Astrocyte of the spinal cord (primary cell): ENCODE results near the gene PPIL6.

Experiments used
- DNase-seq: peaks from one replicate; pipeline ENCODE4 v3.0.0; 2011; ENCODE audit warnings: low read depth, low spot score
- H3K4me3 ChIP-seq: 2 replicates; pipeline ENCODE4 v1.5.1; 2011; ENCODE audit warnings: low read depth, mild to moderate bottlenecking, low read length, moderate library complexity
- in situ Hi-C: cut with HindIII; loops from 2 replicates; pipeline ENCODE4 v1.10.0; 2017; ENCODE audit warnings: low sequenced_read_pairs
- TF ChIP-seq, protein P1 (sequence below): IDR thresholded peaks from 2 replicates; pipeline ENCODE4 v1.5.1; 2012; ENCODE audit warnings: low read depth, mild to moderate bottlenecking, low read length, inconsistent platforms

The PPIL6 gene

DNA sequence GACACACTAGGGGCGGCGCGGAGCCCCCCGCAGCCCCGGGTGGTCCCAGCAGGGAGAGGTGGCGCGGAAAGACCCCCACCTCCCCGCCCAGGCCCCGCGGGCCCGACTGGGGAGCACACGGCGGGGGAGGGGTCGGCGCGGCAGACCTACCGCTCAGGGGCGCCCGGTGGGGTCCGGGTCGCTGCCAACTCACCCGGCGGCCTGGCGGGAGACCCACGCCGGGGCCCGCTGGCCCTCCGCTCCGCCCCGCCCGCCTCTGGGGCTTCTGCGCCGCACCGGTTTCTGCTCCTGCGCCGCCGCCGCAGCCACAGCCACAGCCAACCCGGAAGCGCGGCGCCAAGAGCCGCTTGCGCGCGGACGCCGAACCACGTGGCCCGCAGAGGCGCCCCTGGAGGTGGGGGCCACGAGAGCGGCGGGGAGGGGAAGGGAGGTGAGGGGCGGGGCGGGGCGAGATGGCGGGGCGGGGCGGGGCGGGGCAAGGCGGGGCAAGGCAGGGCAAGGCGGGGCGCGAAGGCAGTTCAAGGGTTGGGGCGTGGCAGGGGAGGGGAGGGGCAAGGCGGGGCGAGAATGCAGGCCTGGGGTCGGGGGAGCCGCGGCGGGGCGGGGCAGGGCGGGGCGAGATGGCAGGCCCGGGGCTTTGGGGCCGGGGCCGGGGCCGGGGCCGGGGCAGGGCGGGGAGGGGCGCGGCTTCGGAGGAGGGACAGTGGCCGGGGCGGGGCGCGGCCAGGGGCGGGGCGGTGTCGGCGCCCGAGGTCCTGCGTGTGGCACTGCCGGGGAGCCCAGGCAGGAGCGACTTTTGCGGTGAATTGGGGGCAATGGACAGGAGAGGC is 42.7 kb upstream of the PPIL6 start, which contains the start of gene ZBTB24:
TSS of gene ZBTB24 (minus strand) at position 315 of the 830 bp plus-strand sequence. CDS start 1,193 bp downstream, outside the sequence.
- in situ Hi-C loops, result no loop called here
- DNase-seq, result peak; percentile 89
- peak within 1 kb of the TSS; percentile 71 for H3K4me3 ChIP-seq
- TF ChIP-seq, protein P1, sequence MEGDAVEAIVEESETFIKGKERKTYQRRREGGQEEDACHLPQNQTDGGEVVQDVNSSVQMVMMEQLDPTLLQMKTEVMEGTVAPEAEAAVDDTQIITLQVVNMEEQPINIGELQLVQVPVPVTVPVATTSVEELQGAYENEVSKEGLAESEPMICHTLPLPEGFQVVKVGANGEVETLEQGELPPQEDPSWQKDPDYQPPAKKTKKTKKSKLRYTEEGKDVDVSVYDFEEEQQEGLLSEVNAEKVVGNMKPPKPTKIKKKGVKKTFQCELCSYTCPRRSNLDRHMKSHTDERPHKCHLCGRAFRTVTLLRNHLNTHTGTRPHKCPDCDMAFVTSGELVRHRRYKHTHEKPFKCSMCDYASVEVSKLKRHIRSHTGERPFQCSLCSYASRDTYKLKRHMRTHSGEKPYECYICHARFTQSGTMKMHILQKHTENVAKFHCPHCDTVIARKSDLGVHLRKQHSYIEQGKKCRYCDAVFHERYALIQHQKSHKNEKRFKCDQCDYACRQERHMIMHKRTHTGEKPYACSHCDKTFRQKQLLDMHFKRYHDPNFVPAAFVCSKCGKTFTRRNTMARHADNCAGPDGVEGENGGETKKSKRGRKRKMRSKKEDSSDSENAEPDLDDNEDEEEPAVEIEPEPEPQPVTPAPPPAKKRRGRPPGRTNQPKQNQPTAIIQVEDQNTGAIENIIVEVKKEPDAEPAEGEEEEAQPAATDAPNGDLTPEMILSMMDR, result no peak

DNA sequence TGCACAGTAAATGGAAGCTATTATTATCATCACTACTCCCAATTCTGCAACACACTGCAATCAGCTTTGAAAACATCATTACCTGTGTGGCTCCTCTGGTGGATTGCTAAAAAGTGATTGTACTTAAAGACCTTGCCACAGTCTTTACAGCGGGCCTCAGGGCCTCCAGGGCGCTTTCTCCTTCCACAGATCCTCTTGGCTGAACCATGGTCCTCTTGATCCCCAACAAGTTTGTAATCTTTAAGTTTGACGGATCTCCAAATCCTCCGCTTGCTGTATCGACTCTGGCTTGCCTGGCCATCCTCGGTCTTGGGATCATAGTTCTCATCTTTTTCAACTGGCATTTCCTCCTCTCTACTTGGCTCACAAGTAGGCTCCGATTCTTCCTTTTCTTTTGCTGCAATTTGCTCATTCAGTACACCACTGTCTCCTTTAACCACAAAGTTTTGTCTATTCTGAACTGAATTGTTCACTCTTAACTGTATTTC is 40.6 kb upstream of the PPIL6 start:
- H3K4me3 ChIP-seq, result no peak overlapping the region
- TF ChIP-seq, protein P1, result no peak
- in situ Hi-C loops, result no loop called here
- no peak for DNase-seq

DNA sequence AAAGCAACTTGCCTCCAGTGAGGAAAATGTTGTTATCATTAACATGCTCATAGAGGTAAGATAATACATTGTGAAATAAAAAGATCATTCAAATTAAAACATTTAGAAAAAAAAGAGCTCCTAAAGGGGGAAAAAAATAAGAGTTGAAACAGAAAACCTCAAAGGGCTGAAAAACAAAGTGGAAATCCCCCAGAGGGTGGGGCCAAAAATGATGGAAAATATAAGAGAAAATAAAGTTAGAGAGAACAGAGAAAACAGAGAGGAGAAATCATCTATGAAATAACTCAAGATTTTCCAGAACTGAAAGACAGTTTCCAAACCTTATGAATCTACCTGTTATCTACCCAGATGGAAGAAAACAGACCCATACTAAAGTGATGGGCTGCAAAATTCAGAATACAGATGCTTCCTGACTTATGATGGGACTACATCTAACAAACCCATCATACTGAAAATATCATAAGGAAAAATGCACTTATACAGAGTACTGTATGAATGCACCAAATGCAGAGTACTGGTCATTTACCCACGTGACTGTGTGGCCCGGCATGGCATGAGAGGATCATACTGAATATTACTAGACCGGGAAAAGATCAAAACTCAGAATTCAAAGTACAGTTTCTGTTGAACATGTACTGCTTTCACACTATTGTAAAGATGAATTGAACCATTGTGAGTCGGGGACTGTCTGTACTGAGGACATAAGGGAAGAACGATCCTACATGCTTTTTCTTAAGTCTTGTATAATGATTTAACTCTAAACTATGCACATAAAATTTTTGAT is 38.6 kb upstream of the PPIL6 start:
- TF ChIP-seq, protein P1, result no peak
- in situ Hi-C loops, result no loop called here
- H3K4me3 ChIP-seq, result no peak overlapping the region
- DNase-seq, result no peak

DNA sequence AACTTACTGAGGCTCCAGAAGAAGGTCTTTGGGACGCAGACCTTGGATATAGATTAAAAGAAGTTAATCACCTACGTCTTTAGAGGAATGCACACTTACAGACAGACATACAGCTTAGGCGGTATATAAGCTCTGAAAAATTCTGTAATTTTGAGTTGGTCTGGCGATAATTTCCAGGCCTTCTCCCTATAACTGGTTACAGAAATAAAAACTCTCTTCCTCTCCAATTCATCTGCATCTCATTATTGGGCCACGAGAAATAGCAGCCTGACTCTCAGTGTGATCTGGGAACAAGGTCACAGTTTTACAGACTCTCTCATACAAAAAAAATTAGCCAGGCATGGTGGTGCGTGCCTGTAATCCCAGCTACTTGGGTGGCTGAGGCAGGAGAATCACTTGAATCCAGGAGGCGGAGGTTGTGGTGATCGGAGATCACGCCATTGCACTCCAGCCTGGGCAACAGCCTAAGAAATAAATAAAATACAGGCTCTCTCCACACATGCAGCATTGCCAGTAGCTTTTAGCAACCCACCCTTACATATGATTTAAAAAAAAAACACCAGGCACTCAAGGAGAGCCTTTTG is 37.9 kb upstream of the PPIL6 start:
- in situ Hi-C loops, result no loop called here
- no peak for DNase-seq
- TF ChIP-seq, protein P1, result no peak
- H3K4me3 ChIP-seq, result no peak overlapping the region

DNA sequence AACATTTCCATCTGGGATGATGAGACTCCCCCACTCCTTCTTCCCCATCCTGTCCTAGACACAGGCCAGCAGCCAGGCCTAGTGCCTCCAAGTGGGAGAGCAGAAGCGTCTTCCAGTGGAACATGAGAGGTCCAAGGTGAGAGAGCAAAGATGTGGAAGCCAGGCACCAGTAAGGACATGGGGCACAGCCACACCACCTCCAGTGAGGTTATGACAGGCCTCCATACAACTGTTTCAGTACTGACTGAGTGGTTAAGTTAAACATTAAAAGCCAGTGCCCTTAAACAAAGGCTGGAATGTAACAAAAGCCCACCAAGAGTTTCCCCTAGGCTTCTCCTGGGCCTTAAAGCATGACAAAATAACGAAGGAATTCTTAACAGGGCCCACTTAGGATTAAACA is 37.3 kb upstream of the PPIL6 start:
- in situ Hi-C loops, result no loop called here
- no peak overlapping the region for H3K4me3 ChIP-seq
- TF ChIP-seq, protein P1, result no peak
- no peak for DNase-seq

DNA sequence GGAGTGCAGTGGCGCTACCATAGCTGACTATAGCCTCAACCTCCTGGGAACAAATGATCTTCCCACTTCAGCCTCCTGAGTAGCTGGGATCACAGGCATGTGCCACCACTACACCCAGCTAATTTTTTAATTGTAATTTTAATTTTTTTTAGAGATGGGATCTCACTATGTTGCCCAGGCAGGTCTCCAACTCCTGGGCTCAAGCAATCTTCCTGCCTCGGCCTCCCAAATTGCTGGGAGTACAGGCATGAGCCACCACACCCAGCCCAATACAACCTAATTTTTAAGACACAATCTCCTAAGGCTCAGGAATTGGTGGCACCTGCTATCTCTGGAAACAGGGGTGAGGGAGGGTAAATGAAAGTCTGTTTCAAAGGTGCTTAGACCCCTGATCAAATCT is 36.8 kb upstream of the PPIL6 start:
- no peak overlapping the region for H3K4me3 ChIP-seq
- in situ Hi-C loops, result no loop called here
- TF ChIP-seq, protein P1, result no peak
- no peak for DNase-seq
